WTC11 (cell line): Measurements from ENCODE around the gene STAMBP. TPM values are rescaled to one million over a fixed set of nuclear protein-coding genes. Genes with fewer than 3 reads are reported as not detected.

Source experiments
- ATAC-seq: fragments of 200-7000 bp; cut with Tn5 transposase; 2 replicates; pipeline ENCODE4 v1.10.0; 2021; ENCODE audit warnings: mild to moderate bottlenecking, moderate library complexity
- CTCF ChIA-PET: fragments of 300-600 bp; sonication (Branson Sonifier 250); formaldehyde crosslinking; loops from one replicate; lab custom pipeline; 2021; ENCODE audit warnings: antibody characterized with exemption; lab: Charles Lee
- POLR2A ChIA-PET: fragments of 350-600 bp; sonication (Branson Sonifier 250); formaldehyde crosslinking; loops from one replicate; lab custom pipeline; 2021; ENCODE audit warnings: antibody characterized with exemption; lab: Charles Lee
- DNase-seq: peaks from one replicate; pipeline ENCODE4 v3.0.0; 2021; ENCODE audit warnings: low spot score
- H3K27ac Mint-ChIP-seq: 2 replicates; pipeline ENCODE4 v1.8.0; 2021; ENCODE audit warnings: mixed read lengths
- H3K27me3 Mint-ChIP-seq: 2 replicates; pipeline ENCODE4 v1.8.0; 2021; ENCODE audit warnings: low read depth, mild to moderate bottlenecking, moderate library complexity, mixed read lengths
- H3K36me3 Mint-ChIP-seq: 2 replicates; pipeline ENCODE4 v1.8.0; 2021; ENCODE audit warnings: mixed read lengths
- H3K4me1 Mint-ChIP-seq: 2 replicates; pipeline ENCODE4 v1.8.0; 2022; ENCODE audit warnings: mixed read lengths
- H3K4me3 Mint-ChIP-seq: 2 replicates; pipeline ENCODE4 v1.8.0; 2021; ENCODE audit warnings: mild to moderate bottlenecking, moderate library complexity, mixed read lengths
- H3K9me3 Mint-ChIP-seq: 2 replicates; pipeline ENCODE4 v1.8.0; 2021; ENCODE audit warnings: mixed read lengths
- ATF1 ChIP-seq: sonication (generic); formaldehyde crosslinking; IDR thresholded peaks from 2 replicates; pipeline ENCODE4 v1.8.1; 2023; ENCODE audit warnings: mild to moderate bottlenecking, moderate library complexity, missing genetic modification reagents
- FOXP1 ChIP-seq: sonication (generic); formaldehyde crosslinking; IDR thresholded peaks from 2 replicates; pipeline ENCODE4 v1.8.0; 2022; ENCODE audit warnings: missing genetic modification reagents, mild to moderate bottlenecking, moderate library complexity, borderline replicate concordance
- MYBL2 ChIP-seq: sonication (generic); formaldehyde crosslinking; IDR thresholded peaks from 2 replicates; pipeline ENCODE4 v1.8.1; 2023; ENCODE audit warnings: mild to moderate bottlenecking, moderate library complexity, missing genetic modification reagents
- NFATC4 ChIP-seq: fragments of 250-450 bp; sonication (Bioruptor Pico); IDR thresholded peaks from 2 replicates; pipeline ENCODE4 v1.9.0; 2021; ENCODE audit warnings: mild to moderate bottlenecking
- NFE2L1 ChIP-seq: sonication (generic); formaldehyde crosslinking; IDR thresholded peaks from 2 replicates; pipeline ENCODE4 v1.8.1; 2023; ENCODE audit warnings: missing genetic modification reagents
- SOX15 ChIP-seq: fragments of 250-450 bp; sonication (Bioruptor Pico); IDR thresholded peaks from 2 replicates; pipeline ENCODE4 v1.9.0; 2021; ENCODE audit warnings: mild to moderate bottlenecking
- TEAD4 ChIP-seq: sonication (generic); formaldehyde crosslinking; IDR thresholded peaks from 2 replicates; pipeline ENCODE4 v1.8.0; 2022; ENCODE audit warnings: mild to moderate bottlenecking, missing genetic modification reagents
- ZNF232 ChIP-seq: sonication (generic); formaldehyde crosslinking; IDR thresholded peaks from 2 replicates; pipeline ENCODE4 v1.8.0; 2022; ENCODE audit warnings: mild to moderate bottlenecking, missing genetic modification reagents
- ZNF416 ChIP-seq: fragments of 250-450 bp; sonication (Bioruptor Pico); IDR thresholded peaks from 2 replicates; pipeline ENCODE4 v1.9.0; 2021; ENCODE audit warnings: mild to moderate bottlenecking, inconsistent platforms
- total RNA-seq: library from RNA; stranded (reverse); gene quantifications from 3 replicates; pipeline ENCODE4 v1.2.3, GENCODE V29; 2021
- TF ChIP-seq, protein P1 (sequence below): sonication (generic); formaldehyde crosslinking; IDR thresholded peaks from 2 replicates; pipeline ENCODE4 v1.8.1; 2023; ENCODE audit warnings: mild to moderate bottlenecking, missing genetic modification reagents, borderline replicate concordance
- TF ChIP-seq, protein P2 (sequence below): fragments of 250-450 bp; sonication (Bioruptor Pico); IDR thresholded peaks from 2 replicates; pipeline ENCODE4 v1.9.0; 2021; ENCODE audit warnings: mild to moderate bottlenecking
- TF ChIP-seq, protein P3 (sequence below): sonication (generic); formaldehyde crosslinking; IDR thresholded peaks from 2 replicates; pipeline ENCODE4 v1.8.0; 2022; ENCODE audit warnings: mild to moderate bottlenecking, missing genetic modification reagents
- TF ChIP-seq, protein P4 (sequence below): sonication (generic); formaldehyde crosslinking; IDR thresholded peaks from 2 replicates; pipeline ENCODE4 v1.8.0; 2022; ENCODE audit warnings: mild to moderate bottlenecking, missing genetic modification reagents
- TF ChIP-seq, protein P5 (sequence below): sonication (generic); formaldehyde crosslinking; IDR thresholded peaks from 2 replicates; pipeline ENCODE4 v1.8.0; 2022; ENCODE audit warnings: missing genetic modification reagents
- TF ChIP-seq, protein P6 (sequence below): sonication (generic); formaldehyde crosslinking; IDR thresholded peaks from 2 replicates; pipeline ENCODE4 v1.8.1; 2022; ENCODE audit warnings: missing genetic modification reagents, borderline replicate concordance
- TF ChIP-seq, protein P7 (sequence below): sonication (generic); formaldehyde crosslinking; IDR thresholded peaks from 2 replicates; pipeline ENCODE4 v1.8.1; 2023; ENCODE audit warnings: mild to moderate bottlenecking, missing genetic modification reagents

The STAMBP gene
- total RNA-seq, 1 experiment from 2014 or later, result 40.9 TPM

DNA sequence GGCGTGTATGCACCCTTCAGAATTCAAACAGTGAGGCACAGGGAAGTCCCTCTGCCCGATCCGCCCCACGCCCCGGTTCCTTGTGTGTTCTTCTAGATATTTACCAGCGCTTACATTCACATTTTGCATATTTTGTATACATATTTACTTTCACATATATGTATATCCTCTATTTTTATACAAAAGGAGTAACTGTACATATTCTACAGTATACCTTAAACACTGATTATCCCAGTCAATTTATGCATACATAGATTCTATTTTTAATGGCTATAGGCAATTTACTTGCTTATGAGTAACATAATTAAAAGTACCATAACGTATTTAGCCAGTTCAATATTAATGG, 48.6 kb upstream of the STAMBP start:
- peaks cover 10% of the 10 kb centered on the region for H3K4me1 Mint-ChIP-seq
- POLR2A ChIA-PET, result interaction anchor here (1.0 kb wide), 1 partner anchor 48 kb away, joined by 3 read pairs; no protein-coding TSS in a partner anchor
- TF ChIP-seq, protein P1, sequence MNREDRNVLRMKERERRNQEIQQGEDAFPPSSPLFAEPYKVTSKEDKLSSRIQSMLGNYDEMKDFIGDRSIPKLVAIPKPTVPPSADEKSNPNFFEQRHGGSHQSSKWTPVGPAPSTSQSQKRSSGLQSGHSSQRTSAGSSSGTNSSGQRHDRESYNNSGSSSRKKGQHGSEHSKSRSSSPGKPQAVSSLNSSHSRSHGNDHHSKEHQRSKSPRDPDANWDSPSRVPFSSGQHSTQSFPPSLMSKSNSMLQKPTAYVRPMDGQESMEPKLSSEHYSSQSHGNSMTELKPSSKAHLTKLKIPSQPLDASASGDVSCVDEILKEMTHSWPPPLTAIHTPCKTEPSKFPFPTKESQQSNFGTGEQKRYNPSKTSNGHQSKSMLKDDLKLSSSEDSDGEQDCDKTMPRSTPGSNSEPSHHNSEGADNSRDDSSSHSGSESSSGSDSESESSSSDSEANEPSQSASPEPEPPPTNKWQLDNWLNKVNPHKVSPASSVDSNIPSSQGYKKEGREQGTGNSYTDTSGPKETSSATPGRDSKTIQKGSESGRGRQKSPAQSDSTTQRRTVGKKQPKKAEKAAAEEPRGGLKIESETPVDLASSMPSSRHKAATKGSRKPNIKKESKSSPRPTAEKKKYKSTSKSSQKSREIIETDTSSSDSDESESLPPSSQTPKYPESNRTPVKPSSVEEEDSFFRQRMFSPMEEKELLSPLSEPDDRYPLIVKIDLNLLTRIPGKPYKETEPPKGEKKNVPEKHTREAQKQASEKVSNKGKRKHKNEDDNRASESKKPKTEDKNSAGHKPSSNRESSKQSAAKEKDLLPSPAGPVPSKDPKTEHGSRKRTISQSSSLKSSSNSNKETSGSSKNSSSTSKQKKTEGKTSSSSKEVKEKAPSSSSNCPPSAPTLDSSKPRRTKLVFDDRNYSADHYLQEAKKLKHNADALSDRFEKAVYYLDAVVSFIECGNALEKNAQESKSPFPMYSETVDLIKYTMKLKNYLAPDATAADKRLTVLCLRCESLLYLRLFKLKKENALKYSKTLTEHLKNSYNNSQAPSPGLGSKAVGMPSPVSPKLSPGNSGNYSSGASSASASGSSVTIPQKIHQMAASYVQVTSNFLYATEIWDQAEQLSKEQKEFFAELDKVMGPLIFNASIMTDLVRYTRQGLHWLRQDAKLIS, result no peak
- TF ChIP-seq, protein P2, sequence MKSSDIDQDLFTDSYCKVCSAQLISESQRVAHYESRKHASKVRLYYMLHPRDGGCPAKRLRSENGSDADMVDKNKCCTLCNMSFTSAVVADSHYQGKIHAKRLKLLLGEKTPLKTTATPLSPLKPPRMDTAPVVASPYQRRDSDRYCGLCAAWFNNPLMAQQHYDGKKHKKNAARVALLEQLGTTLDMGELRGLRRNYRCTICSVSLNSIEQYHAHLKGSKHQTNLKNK (CRISPR knock-in tag), result no peak
- TF ChIP-seq, protein P3, sequence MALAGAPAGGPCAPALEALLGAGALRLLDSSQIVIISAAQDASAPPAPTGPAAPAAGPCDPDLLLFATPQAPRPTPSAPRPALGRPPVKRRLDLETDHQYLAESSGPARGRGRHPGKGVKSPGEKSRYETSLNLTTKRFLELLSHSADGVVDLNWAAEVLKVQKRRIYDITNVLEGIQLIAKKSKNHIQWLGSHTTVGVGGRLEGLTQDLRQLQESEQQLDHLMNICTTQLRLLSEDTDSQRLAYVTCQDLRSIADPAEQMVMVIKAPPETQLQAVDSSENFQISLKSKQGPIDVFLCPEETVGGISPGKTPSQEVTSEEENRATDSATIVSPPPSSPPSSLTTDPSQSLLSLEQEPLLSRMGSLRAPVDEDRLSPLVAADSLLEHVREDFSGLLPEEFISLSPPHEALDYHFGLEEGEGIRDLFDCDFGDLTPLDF (CRISPR knock-in tag), result no peak
- TF ChIP-seq, protein P4, sequence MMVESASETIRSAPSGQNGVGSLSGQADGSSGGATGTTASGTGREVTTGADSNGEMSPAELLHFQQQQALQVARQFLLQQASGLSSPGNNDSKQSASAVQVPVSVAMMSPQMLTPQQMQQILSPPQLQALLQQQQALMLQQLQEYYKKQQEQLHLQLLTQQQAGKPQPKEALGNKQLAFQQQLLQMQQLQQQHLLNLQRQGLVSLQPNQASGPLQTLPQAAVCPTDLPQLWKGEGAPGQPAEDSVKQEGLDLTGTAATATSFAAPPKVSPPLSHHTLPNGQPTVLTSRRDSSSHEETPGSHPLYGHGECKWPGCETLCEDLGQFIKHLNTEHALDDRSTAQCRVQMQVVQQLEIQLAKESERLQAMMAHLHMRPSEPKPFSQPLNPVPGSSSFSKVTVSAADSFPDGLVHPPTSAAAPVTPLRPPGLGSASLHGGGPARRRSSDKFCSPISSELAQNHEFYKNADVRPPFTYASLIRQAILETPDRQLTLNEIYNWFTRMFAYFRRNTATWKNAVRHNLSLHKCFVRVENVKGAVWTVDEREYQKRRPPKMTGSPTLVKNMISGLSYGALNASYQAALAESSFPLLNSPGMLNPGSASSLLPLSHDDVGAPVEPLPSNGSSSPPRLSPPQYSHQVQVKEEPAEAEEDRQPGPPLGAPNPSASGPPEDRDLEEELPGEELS, result no peak
- TF ChIP-seq ZNF416 (no peak), MYBL2 (CRISPR knock-in tag) (no peak), ATF1 (CRISPR knock-in tag) (no peak), TEAD4 (CRISPR knock-in tag) (no peak), NFATC4 (CRISPR knock-in tag) (no peak), NFE2L1 (CRISPR knock-in tag) (no peak), ZNF232 (CRISPR knock-in tag) (no peak), SOX15 (CRISPR knock-in tag) (no peak), FOXP1 (CRISPR knock-in tag) (no peak)
- TF ChIP-seq, protein P5, sequence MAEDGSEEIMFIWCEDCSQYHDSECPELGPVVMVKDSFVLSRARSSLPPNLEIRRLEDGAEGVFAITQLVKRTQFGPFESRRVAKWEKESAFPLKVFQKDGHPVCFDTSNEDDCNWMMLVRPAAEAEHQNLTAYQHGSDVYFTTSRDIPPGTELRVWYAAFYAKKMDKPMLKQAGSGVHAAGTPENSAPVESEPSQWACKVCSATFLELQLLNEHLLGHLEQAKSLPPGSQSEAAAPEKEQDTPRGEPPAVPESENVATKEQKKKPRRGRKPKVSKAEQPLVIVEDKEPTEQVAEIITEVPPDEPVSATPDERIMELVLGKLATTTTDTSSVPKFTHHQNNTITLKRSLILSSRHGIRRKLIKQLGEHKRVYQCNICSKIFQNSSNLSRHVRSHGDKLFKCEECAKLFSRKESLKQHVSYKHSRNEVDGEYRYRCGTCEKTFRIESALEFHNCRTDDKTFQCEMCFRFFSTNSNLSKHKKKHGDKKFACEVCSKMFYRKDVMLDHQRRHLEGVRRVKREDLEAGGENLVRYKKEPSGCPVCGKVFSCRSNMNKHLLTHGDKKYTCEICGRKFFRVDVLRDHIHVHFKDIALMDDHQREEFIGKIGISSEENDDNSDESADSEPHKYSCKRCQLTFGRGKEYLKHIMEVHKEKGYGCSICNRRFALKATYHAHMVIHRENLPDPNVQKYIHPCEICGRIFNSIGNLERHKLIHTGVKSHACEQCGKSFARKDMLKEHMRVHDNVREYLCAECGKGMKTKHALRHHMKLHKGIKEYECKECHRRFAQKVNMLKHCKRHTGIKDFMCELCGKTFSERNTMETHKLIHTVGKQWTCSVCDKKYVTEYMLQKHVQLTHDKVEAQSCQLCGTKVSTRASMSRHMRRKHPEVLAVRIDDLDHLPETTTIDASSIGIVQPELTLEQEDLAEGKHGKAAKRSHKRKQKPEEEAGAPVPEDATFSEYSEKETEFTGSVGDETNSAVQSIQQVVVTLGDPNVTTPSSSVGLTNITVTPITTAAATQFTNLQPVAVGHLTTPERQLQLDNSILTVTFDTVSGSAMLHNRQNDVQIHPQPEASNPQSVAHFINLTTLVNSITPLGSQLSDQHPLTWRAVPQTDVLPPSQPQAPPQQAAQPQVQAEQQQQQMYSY (CRISPR knock-in tag), result no peak
- TF ChIP-seq, protein P6, sequence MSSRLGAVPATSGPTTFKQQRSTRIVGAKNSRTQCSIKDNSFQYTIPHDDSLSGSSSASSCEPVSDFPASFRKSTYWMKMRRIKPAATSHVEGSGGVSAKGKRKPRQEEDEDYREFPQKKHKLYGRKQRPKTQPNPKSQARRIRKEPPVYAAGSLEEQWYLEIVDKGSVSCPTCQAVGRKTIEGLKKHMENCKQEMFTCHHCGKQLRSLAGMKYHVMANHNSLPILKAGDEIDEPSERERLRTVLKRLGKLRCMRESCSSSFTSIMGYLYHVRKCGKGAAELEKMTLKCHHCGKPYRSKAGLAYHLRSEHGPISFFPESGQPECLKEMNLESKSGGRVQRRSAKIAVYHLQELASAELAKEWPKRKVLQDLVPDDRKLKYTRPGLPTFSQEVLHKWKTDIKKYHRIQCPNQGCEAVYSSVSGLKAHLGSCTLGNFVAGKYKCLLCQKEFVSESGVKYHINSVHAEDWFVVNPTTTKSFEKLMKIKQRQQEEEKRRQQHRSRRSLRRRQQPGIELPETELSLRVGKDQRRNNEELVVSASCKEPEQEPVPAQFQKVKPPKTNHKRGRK, result no peak
- TF ChIP-seq, protein P7, sequence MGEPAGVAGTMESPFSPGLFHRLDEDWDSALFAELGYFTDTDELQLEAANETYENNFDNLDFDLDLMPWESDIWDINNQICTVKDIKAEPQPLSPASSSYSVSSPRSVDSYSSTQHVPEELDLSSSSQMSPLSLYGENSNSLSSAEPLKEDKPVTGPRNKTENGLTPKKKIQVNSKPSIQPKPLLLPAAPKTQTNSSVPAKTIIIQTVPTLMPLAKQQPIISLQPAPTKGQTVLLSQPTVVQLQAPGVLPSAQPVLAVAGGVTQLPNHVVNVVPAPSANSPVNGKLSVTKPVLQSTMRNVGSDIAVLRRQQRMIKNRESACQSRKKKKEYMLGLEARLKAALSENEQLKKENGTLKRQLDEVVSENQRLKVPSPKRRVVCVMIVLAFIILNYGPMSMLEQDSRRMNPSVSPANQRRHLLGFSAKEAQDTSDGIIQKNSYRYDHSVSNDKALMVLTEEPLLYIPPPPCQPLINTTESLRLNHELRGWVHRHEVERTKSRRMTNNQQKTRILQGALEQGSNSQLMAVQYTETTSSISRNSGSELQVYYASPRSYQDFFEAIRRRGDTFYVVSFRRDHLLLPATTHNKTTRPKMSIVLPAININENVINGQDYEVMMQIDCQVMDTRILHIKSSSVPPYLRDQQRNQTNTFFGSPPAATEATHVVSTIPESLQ (CRISPR knock-in tag), result no peak

More for the DNA sequence above, 48.6 kb upstream of the STAMBP start:
- H3K9me3 Mint-ChIP-seq, result no peaks in the 10 kb centered on the region
- ATAC-seq (no peak), DNase-seq (no peak)
- peaks cover 15% of the 10 kb centered on the region for H3K36me3 Mint-ChIP-seq
- H3K4me3 Mint-ChIP-seq, result peak overlapping the region; percentile 96
- no peaks in the 10 kb centered on the region for H3K27me3 Mint-ChIP-seq
- no peak overlapping the region for H3K27ac Mint-ChIP-seq
- CTCF ChIA-PET, result interaction anchor here (0.6 kb wide), 1 partner anchor 629 kb away, joined by 4 read pairs; no protein-coding TSS in a partner anchor
